NT2/D1 (cell line): ENCODE results near the gene ATP6V0E1.

Experiments
- SUZ12 ChIP-seq: IDR thresholded peaks from 2 replicates; pipeline ENCODE4 v1.6.1; 2011; ENCODE audit not compliant: insufficient read length, insufficient read depth; ENCODE audit errors: extremely low read depth
- YY1 ChIP-seq: IDR thresholded peaks from 2 replicates; pipeline ENCODE4 v1.6.1; 2011; ENCODE audit not compliant: insufficient read length, insufficient read depth
- ZNF274 ChIP-seq: IDR thresholded peaks from 2 replicates; pipeline ENCODE4 v1.6.1; 2011; ENCODE audit warnings: mild to moderate bottlenecking, low read depth, low read length

GRCh38 chr5:173004013-173004412 is 20.4 kb downstream of the ATP6V0E1 start:
- TF ChIP-seq ZNF274 (no peak), YY1 (no peak), SUZ12 (no peak)
